ENCODE results near the gene OR4N2. TPM values are rescaled to one million over a fixed set of nuclear protein-coding genes. Genes with fewer than 3 reads are reported as not detected.

OR4N2 gene
- total and polyA plus RNA-seq, 10 of the 15 experiments (the other 5 are each of a cell fraction or from before 2014, with no cell fraction given) = not detected

- no peak within 1 kb of the TSS for H3K9ac ChIP-seq (ENCODE audit: control insufficient read depth, insufficient read depth, low read length)
- in situ Hi-C loops (cut with MboI) = no loop called here
- DNase-seq (ENCODE audit: low read depth, low spot score) = no peak
- no peak within 1 kb of the TSS for H2AFZ ChIP-seq (ENCODE audit: control insufficient read depth, low read depth, low read length)
- 12% methylated on average over 2 of the region's 2 CpGs for WGBS (ENCODE audit: insufficient coverage, insufficient replicate concordance, low lambda C conversion rate, missing lambda C conversion rate)
- no peaks in the 10 kb centered on the region for H3K27me3 ChIP-seq (replicated peaks in 1 of 2; ENCODE audit: control insufficient read depth in 2 of 2, insufficient read depth in 2 of 2, low read length in 1 of 2)
- H3K9me3 ChIP-seq (replicated peaks; ENCODE audit: control insufficient read depth, insufficient read depth, low read length) = no peaks in the 10 kb centered on the region
- TF ChIP-seq, protein P1, sequence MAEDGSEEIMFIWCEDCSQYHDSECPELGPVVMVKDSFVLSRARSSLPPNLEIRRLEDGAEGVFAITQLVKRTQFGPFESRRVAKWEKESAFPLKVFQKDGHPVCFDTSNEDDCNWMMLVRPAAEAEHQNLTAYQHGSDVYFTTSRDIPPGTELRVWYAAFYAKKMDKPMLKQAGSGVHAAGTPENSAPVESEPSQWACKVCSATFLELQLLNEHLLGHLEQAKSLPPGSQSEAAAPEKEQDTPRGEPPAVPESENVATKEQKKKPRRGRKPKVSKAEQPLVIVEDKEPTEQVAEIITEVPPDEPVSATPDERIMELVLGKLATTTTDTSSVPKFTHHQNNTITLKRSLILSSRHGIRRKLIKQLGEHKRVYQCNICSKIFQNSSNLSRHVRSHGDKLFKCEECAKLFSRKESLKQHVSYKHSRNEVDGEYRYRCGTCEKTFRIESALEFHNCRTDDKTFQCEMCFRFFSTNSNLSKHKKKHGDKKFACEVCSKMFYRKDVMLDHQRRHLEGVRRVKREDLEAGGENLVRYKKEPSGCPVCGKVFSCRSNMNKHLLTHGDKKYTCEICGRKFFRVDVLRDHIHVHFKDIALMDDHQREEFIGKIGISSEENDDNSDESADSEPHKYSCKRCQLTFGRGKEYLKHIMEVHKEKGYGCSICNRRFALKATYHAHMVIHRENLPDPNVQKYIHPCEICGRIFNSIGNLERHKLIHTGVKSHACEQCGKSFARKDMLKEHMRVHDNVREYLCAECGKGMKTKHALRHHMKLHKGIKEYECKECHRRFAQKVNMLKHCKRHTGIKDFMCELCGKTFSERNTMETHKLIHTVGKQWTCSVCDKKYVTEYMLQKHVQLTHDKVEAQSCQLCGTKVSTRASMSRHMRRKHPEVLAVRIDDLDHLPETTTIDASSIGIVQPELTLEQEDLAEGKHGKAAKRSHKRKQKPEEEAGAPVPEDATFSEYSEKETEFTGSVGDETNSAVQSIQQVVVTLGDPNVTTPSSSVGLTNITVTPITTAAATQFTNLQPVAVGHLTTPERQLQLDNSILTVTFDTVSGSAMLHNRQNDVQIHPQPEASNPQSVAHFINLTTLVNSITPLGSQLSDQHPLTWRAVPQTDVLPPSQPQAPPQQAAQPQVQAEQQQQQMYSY (CRISPR knock-in tag; IDR thresholded peaks at IDR 0.05) = no peak
- TF ChIP-seq ZNF622 (IDR thresholded peaks at IDR 0.05) = no peak
- no peak for TF ChIP-seq SIX5 (IDR thresholded peaks at IDR 0.05; ENCODE audit: low read depth, low read length, severe bottlenecking)
- TF ChIP-seq FOXM1 (IDR thresholded peaks at IDR 0.05; ENCODE audit: low read depth, low read length) = no peak
- no peaks in the 10 kb centered on the region for H3K36me3 ChIP-seq (ENCODE audit: control insufficient read depth in 2 of 2, insufficient read depth in 2 of 2, low read length in 1 of 2)
- H4K20me1 ChIP-seq (ENCODE audit: control insufficient read depth, insufficient read depth) = no peaks in the 10 kb centered on the region
- intact Hi-C loops (cut with micrococcal nuclease; ENCODE audit: unreplicated experiment) = no loop called here
- ChIA-PET POLR2A (no interaction called here), CTCF (no interaction called here), SMC1A (ENCODE audit: uncharacterized antibody, unreplicated experiment) (interaction anchor here (1.4 kb wide), 1 partner anchor 10 kb away, joined by 3 read pairs; no protein-coding TSS in a partner anchor), RAD21 (ENCODE audit: unreplicated experiment) (no interaction called here)
- H3K4me1 ChIP-seq (ENCODE audit: control insufficient read depth, insufficient read depth, low read length) = no peaks in the 10 kb centered on the region
- BruUV-seq (replicated peaks) = no TSS peak
- no peak within 1 kb of the TSS for H3K27ac ChIP-seq (ENCODE audit: control insufficient read depth, insufficient read depth)
- ATAC-seq = no peak
- no peak within 1 kb of the TSS for H3K4me2 ChIP-seq (ENCODE audit: control insufficient read depth, insufficient read depth)
- no peak within 1 kb of the TSS for H3K4me3 ChIP-seq
- H3K79me2 ChIP-seq (ENCODE audit: control insufficient read depth, insufficient read depth, low read length) = no peaks in the 10 kb centered on the region
- no peak for FAIRE-seq
Measured at GRCh38 chr14:19874842-19875241, 71.3 kb downstream of the OR4N2 start, which contains the start of gene OR4K2. Gene OR4K2, plus strand, starts transcription at chr14:19875142. Its CDS starts 1,126 bp downstream, at chr14:19876268.
